ENCODE data around the gene INSL3.

Gene INSL3

DNA sequence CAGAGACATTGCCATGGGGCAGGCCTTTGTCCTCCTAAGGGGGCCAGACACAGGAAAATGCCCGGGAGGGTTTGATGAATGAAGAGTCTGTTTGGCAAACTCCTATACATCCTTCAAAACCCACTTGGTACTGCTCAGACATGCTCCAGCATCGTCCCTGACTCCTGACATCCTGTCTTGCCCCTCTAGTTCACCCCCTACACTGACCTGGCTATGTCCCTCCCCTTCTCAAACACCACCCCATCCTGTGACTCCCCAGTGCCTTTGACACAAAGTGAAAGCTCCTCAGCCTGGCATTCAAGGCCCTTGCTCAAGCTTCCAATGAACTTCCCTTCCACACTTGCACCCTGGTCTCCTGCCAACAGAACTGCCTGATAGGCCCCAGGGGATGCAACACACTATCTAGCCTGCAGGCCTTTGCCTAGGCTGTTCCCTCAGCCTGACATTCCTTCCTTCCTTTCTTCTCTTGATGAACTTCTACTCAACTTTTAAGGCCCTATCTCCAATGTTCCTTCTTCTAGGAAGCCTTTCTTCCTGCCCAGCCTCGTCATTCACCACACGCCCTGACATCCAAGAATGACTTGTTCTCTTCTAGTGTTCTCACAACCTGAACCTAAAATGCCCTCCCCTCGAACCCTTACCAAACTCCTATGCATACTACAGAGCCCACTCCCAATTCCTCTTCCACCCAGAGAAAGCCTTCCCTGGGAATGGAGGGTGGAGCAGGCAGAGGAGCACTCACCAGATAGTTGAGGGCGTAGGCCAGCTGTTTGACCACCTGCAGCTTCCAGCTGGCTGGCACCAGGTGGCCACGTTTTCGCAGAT is 14.1 kb upstream of the INSL3 start:
- peaks cover 1% of the 10 kb centered on the region for H3K9me3 Mint-ChIP-seq
- ATAC-seq = no peak
- peaks cover 81% of the 10 kb centered on the region for H3K36me3 Mint-ChIP-seq
- no peak overlapping the region for H3K27ac Mint-ChIP-seq
- H3K4me1 Mint-ChIP-seq = peaks cover 9% of the 10 kb centered on the region
- no peaks in the 10 kb centered on the region for H3K27me3 Mint-ChIP-seq
- H3K4me3 Mint-ChIP-seq = no peak overlapping the region

DNA sequence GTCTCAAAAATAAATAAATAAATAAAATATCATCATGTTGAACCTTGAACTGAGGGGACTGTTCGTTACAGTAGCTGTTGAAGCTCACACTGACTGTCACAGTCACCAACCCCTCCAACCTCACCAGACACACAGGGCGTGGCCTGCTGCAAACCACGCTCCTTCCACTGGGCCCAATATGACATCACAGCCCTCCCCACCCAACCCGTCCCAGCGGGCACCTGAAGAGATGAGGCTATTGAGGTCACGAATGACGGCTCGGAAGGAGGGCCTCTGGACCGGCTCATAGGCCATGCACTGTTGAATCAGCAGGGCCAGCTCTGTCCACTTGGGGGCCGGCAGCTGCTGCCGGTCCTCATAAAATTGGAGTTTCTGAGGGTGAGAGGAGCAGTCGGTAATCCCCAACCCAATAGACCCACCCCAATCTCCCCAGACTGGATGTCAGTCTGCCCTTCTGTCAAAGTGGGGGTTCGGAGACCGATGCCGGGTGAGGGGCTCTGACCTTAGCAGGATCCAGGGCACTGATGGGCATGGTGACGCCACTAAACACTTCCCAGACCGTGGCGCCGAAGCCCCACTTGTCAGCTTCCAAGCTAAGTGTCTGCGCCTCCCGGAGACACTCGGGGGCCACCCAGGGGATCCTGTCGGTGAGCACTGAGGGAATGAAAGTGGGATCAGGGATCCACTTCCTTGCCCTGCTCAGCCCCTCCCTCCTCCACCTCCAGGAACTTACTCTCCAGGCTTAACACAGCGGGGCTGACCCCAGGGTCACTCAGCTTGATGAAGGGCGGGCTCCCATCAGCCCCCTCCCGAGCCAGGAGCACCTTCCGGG is 13.2 kb upstream of the INSL3 start:
- no peak overlapping the region for H3K27ac Mint-ChIP-seq
- H3K27me3 Mint-ChIP-seq = no peaks in the 10 kb centered on the region
- ATAC-seq = no peak
- H3K4me1 Mint-ChIP-seq = peaks cover 12% of the 10 kb centered on the region
- H3K36me3 Mint-ChIP-seq = peaks cover 84% of the 10 kb centered on the region
- H3K4me3 Mint-ChIP-seq = no peak overlapping the region
- peaks cover 5% of the 10 kb centered on the region for H3K9me3 Mint-ChIP-seq

DNA sequence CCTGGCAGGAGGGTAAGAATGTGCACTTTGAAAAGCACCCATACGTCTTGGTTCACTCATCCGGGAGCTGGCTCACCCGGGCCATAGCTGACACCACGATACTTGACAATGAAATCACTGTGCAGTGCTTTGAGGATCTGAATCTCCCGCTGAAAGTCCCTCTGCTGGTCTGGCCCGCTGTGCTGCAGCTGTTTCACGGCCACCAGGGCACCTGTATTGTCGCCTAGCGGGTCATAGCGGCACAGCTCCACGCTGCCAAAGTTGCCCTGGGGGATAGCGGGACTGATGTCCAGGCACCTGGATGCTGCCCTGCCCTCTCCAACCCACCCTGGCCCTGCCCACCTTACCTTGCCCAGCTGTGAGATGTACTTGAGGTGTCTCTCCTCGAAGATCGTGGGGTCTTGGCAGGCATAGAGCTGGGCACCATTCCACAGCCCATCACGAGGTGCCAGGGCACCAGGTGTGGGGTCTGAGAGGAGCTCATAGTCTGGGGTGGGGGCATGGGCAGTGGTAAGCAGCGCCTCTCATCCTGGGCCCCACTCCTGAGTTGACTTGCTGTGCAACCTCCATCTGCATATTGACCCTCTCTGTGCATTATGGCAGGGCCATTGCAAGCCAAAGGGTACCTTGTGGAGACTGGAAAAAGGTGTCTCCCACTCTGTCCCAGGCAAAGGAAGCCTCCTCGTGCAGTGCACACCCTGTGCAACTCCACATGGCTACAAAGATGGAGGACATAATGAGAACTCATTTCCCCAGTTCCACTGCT is 11.3 kb upstream of the INSL3 start:
- ATAC-seq = no peak
- peaks cover 12% of the 10 kb centered on the region for H3K4me1 Mint-ChIP-seq
- H3K9me3 Mint-ChIP-seq = peaks cover 5% of the 10 kb centered on the region
- H3K27me3 Mint-ChIP-seq = no peaks in the 10 kb centered on the region
- H3K27ac Mint-ChIP-seq = no peak overlapping the region
- H3K36me3 Mint-ChIP-seq = peaks cover 79% of the 10 kb centered on the region
- no peak overlapping the region for H3K4me3 Mint-ChIP-seq

DNA sequence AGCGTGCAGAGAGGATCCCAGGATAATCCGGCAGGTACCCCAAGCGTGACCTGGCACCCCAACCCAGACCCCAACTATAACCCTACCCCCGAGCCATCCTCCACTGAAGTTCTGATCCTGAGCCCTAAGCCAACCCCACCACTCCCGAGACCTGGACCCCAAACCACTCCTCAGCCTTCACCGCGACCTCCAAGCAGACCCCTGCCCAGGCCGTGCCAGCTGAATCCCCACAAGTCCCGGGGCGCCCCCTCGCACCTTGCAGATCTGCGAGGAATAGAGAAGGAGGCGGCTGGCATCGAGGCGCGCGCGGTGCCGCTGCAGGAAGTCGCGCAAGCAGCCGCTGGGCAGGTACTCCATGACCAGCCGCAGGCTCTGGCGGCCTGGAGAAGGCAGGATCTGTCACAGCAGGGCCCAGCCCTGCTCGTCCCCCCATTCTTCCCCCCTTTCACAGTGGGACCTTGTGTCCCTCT is 10.1 kb upstream of the INSL3 start:
- H3K27ac Mint-ChIP-seq = no peak overlapping the region
- peaks cover 12% of the 10 kb centered on the region for H3K4me1 Mint-ChIP-seq
- H3K27me3 Mint-ChIP-seq = no peaks in the 10 kb centered on the region
- H3K36me3 Mint-ChIP-seq = peaks cover 83% of the 10 kb centered on the region
- H3K9me3 Mint-ChIP-seq = peaks cover 5% of the 10 kb centered on the region
- no peak for ATAC-seq
- no peak overlapping the region for H3K4me3 Mint-ChIP-seq

DNA sequence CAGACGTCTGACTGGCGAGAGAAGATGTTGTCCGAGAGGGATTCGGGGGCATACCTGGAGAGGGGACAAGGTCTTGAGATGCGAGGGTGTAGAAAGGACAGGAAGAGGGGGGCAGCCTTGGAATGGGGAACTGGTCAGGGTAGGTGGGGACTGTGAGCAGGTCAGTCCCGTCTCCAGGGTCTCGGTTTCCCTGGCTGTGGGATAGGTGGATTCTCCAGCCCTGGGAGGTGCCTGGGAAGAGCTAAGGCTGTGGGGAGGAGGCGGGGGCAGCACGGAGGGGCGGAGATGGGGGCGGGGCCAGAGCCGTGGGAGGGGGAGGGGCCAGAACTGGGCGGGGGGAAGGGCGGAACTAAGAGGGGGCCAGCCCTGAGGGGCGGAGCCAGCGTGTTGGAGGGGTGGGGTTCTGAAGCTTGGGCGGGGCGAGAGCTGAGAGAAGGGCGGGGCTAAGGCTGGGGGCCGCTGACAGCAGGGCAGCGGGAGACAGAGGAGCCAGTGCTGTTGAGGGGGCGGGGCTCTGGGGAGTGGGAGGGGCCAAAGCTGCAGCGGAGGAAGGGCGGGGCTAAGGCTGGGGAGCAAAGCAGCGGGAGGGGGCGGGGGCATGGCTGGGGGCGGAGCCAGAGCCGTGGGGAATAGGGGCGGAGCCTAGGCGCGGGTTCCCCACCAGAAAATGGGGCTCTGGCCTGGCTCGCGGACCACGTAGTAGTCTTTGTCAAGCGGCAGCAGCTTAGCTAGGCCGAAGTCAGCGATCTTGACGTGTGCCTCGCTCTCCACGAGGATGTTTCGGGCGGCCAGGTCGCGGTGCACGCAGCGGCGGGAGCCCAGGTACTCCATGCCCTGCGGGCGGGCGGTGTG is 9.5 kb upstream of the INSL3 start:
- Mint-ChIP-seq H3K27ac (no peak overlapping the region), H3K27me3 (no peaks in the 10 kb centered on the region), H3K9me3 (peaks cover 5% of the 10 kb centered on the region), H3K4me3 (no peak overlapping the region), H3K4me1 (peaks cover 12% of the 10 kb centered on the region), H3K36me3 (peaks cover 77% of the 10 kb centered on the region)
- peak; percentile 31 for ATAC-seq

DNA sequence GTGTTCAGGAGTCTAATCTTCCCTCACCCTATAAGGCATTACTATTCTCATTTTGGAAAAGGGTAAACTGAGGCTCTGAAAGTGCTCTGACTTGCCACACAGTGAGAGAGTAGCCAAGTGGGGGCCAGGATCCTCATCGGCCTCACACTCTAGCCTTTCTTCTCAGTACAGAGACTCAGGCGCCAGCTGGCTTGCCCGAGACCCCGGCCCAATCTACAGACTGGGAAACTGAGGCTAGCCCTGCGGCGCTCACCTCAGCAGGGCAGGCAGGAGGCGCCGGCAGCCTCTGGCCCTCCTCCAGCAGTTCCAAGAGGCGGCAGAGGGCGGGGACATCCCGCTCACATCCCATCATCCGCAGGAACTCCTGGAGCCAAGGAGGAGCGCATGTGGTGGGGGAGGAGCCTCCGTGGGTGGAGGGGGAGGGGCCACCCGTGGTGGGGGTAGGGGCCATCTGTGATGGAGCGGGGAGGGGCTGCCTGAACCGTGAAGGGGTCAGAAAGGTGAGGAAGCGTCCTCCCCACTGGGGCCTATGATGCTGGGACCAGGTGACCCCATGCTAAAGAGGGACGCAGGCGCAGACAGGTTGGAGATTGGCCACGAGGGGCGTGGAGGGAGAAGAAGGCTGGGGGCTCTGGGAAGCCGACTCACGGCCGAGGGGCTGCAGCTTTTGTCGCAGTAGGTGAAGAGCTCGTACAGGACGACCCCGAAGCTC is 8.7 kb upstream of the INSL3 start:
- peaks cover 5% of the 10 kb centered on the region for H3K4me1 Mint-ChIP-seq
- H3K27ac Mint-ChIP-seq = no peak overlapping the region
- peaks cover 5% of the 10 kb centered on the region for H3K9me3 Mint-ChIP-seq
- no peaks in the 10 kb centered on the region for H3K27me3 Mint-ChIP-seq
- no peak for ATAC-seq
- H3K36me3 Mint-ChIP-seq = peaks cover 75% of the 10 kb centered on the region
- H3K4me3 Mint-ChIP-seq = no peak overlapping the region

DNA sequence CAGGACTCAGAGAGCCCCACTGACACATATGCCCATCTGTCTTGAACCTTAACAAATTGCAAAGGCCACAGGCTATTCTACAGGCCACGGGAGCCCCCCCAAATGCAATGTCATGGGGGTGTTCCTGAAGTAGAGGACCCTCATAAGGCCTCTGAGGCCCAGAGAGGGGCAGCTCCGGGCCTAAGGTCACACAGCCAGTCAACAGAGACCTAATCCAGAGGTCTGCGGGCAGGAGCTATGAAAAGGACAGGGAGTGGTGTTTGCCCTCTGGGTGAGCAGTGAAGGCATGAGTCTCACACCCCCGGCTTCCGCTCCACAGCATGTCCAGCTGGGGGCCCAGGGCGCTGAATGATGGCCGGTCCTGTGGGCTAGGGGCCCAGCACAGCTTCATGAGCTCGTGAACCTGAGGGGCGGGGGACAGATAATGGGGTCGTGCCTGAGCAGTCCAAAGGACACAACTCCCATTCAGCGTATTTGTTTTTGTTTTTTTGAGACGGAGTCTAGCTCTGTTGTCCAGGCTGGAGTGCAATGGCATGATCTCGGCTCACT is 5.3 kb upstream of the INSL3 start:
- H3K4me1 Mint-ChIP-seq = peaks cover 5% of the 10 kb centered on the region
- no peaks in the 10 kb centered on the region for H3K27me3 Mint-ChIP-seq
- no peak overlapping the region for H3K4me3 Mint-ChIP-seq
- no peak overlapping the region for H3K27ac Mint-ChIP-seq
- peaks cover 5% of the 10 kb centered on the region for H3K9me3 Mint-ChIP-seq
- ATAC-seq = no peak
- H3K36me3 Mint-ChIP-seq = peaks cover 48% of the 10 kb centered on the region

DNA sequence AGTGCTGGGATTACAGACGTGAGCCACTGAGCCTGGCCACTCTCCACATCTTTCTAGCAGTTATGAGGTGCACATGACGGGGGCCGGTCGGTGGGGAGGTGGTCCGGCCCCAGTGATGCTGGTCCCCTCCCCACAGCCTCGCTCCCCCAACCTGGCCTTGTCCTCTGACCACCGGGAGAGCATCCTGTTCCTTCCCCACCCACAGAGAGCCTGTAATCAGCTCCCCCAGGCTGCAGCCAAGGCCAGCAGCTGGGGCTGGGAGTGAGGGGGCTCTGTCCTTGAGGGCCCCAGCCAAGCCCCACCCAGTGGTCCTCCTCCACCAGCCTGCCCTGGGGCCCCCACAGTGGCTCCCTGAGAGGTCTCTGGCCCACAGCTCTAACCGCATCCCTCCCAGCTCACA is 3.0 kb upstream of the INSL3 start:
- Mint-ChIP-seq H3K4me3 (no peak overlapping the region), H3K4me1 (no peaks in the 10 kb centered on the region), H3K27ac (peak overlapping the region; percentile 19), H3K36me3 (peaks cover 26% of the 10 kb centered on the region), H3K9me3 (no peaks in the 10 kb centered on the region), H3K27me3 (no peaks in the 10 kb centered on the region)
- peak; percentile 40 for ATAC-seq

DNA sequence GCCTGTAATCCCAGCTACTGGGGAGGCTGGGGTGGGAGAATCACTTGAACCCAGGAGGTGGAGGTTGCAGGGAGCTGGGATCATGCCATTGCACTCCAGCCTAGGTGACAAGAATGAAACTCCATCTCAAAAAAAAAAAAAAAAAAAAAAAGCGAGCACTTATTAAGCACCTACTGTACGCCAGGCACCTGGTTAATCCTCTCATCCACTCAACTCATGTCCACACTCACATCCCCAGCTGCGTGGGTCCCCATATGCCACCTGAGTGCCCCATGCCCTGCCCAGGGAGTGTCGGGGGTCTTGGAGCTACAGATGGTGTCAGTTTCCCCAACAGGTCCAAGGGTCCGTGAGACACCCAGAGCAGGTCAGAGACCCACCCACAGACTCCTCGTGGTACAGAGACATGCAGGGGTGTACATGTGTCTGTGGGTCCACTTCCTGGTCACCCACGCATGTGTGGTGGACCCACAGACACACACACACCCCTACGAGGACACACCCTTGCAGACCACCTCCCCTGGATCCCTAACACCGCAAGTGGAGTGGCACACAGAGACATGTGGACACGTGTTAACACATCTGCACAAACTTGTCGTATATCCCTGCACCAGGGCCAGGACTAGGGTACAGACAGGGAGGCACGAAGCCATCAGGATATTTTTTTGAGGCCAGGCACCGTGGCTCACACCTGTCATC is 3.5 kb downstream of the INSL3 start:
- ATAC-seq = no peak
- no peaks in the 10 kb centered on the region for H3K36me3 Mint-ChIP-seq
- H3K4me3 Mint-ChIP-seq = no peak overlapping the region
- no peak overlapping the region for H3K27ac Mint-ChIP-seq
- no peaks in the 10 kb centered on the region for H3K9me3 Mint-ChIP-seq
- no peaks in the 10 kb centered on the region for H3K27me3 Mint-ChIP-seq
- H3K4me1 Mint-ChIP-seq = no peaks in the 10 kb centered on the region

DNA sequence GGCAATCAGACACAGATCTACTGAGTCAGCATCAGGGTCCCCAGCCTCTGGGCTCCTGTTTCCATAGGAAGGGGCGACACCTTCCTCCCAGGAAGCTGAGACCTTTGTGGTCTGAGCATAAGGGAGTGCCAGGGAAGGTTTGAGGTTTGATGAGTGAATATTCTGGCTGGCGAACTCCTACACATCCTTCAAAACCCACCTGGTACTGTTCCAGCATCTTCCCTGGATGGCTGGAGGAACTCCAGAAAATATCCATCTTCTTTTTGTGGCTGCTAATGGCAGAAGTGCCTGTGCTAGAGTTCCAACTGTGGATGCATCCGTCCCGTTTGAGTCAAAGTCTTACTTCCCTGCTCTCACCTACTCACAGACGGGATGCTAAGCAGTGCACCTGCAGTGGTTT is 9.2 kb downstream of the INSL3 start:
- Mint-ChIP-seq H3K36me3 (no peaks in the 10 kb centered on the region), H3K27ac (no peak overlapping the region), H3K27me3 (peaks cover 32% of the 10 kb centered on the region), H3K4me1 (peaks cover 13% of the 10 kb centered on the region), H3K9me3 (no peaks in the 10 kb centered on the region), H3K4me3 (no peak overlapping the region)
- ATAC-seq = no peak

DNA sequence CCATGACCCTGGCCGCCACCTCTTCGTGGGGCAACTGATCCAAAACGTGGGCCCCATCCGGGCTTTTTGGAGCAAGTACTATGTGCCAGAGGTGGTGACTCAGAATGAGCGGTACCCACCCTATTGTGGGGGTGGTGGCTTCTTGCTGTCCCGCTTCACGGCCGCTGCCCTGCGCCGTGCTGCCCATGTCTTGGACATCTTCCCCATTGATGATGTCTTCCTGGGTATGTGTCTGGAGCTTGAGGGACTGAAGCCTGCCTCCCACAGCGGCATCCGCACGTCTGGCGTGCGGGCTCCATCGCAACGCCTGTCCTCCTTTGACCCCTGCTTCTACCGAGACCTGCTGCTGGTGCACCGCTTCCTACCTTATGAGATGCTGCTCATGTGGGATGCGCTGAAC is 9.6 kb downstream of the INSL3 start:
- H3K27ac Mint-ChIP-seq = no peak overlapping the region
- no peak for ATAC-seq
- peaks cover 36% of the 10 kb centered on the region for H3K27me3 Mint-ChIP-seq
- no peaks in the 10 kb centered on the region for H3K9me3 Mint-ChIP-seq
- H3K36me3 Mint-ChIP-seq = no peaks in the 10 kb centered on the region
- peaks cover 14% of the 10 kb centered on the region for H3K4me1 Mint-ChIP-seq
- H3K4me3 Mint-ChIP-seq = no peak overlapping the region

DNA sequence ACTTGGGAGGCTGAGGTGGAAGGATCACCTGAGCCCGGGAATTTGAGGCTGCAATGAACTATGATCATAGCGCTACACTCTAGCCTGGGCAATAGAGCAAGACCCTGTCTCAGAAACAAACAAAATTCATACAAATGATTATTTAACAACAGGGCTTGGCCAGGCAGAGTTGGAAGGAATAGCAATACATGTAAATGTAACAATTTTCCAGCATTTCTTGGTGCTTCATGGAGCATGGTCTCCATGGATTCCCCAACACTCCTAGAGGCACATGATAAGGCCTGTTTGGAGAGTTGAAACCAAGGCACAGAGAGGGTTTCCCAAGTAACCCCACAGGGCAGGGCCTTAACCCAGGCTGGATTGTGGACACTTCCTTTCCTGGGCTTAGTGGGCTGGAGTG is 10.2 kb downstream of the INSL3 start:
- H3K4me1 Mint-ChIP-seq = peaks cover 14% of the 10 kb centered on the region
- no peak for ATAC-seq
- H3K9me3 Mint-ChIP-seq = no peaks in the 10 kb centered on the region
- no peaks in the 10 kb centered on the region for H3K36me3 Mint-ChIP-seq
- no peak overlapping the region for H3K4me3 Mint-ChIP-seq
- no peak overlapping the region for H3K27ac Mint-ChIP-seq
- H3K27me3 Mint-ChIP-seq = peaks cover 42% of the 10 kb centered on the region

DNA sequence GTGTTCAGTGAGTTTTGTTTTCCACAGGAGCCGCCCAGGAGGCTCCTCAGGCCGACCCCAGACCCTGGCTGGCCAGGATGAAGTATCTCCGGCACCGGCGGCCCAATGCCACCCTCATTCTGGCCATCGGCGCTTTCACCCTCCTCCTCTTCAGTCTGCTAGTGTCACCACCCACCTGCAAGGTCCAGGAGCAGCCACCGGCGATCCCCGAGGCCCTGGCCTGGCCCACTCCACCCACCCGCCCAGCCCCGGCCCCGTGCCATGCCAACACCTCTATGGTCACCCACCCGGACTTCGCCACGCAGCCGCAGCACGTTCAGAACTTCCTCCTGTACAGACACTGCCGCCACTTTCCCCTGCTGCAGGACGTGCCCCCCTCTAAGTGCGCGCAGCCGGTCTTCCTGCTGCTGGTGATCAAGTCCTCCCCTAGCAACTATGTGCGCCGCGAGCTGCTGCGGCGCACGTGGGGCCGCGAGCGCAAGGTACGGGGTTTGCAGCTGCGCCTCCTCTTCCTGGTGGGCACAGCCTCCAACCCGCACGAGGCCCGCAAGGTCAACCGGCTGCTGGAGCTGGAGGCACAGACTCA is 13.5 kb downstream of the INSL3 start:
- peak overlapping the region; percentile 44 for H3K4me3 Mint-ChIP-seq
- H3K4me1 Mint-ChIP-seq = peaks cover 23% of the 10 kb centered on the region
- H3K36me3 Mint-ChIP-seq = no peaks in the 10 kb centered on the region
- peak; percentile 40 for ATAC-seq
- no peak overlapping the region for H3K27ac Mint-ChIP-seq
- peaks cover 42% of the 10 kb centered on the region for H3K27me3 Mint-ChIP-seq
- no peaks in the 10 kb centered on the region for H3K9me3 Mint-ChIP-seq

All from stimulated activated memory B cell treated with anti-CD40 and anti-IgM and Interleukin-4, amounts not matched to agents 10 μg/mL and 1 μg/mL and 100 μg/mL, for 72 hours (primary cell).